Measurements from ENCODE around the gene CTSO. TPM values are rescaled to one million over a fixed set of nuclear protein-coding genes. Genes with fewer than 3 reads are reported as not detected.

Gene CTSO
- total and polyA plus RNA-seq, 4 donors: 20.7 to 36.7 (median 24.5) TPM

DNA sequence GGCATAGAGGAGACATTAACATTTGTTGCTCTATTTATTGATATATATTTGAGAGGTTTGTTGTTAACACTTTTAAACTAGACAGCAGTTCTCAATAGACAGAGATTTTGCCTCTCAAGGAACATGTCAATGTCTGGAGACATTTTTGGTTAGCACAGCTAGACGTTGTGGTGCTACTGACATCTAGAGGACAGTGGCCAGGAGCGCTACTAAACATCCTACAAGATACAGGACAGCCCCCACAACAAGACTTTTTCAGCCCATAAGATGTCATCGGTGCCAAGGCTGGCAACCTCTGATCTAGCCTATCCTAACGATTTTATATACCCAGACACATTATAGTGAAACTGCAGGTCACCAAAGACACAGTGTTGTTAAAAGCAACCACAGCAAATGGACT, 18.4 kb upstream of the CTSO start:
- DNase-seq (ENCODE audit: low spot score): no peak
- peaks cover 0 to 3% (median 0%) of the 10 kb centered on the region in 4 donors for H3K27me3 ChIP-seq (ENCODE audit: control insufficient read depth in 4 of 4, insufficient read depth in 4 of 4, low read length in 3 of 4)
- TF ChIP-seq RAD21 (IDR thresholded peaks at IDR 0.05) (peak; percentile 61 to 70), GABPA (IDR thresholded peaks at IDR 0.05 in 1 of 2, conservative IDR thresholded peaks at IDR 0.05 in 1 of 2) (no peak), YY1 (IDR thresholded peaks at IDR 0.05) (no peak)
- TF ChIP-seq, protein P1, sequence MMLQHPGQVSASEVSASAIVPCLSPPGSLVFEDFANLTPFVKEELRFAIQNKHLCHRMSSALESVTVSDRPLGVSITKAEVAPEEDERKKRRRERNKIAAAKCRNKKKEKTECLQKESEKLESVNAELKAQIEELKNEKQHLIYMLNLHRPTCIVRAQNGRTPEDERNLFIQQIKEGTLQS (IDR thresholded peaks at IDR 0.05): no peak
- TF ChIP-seq, protein P2, sequence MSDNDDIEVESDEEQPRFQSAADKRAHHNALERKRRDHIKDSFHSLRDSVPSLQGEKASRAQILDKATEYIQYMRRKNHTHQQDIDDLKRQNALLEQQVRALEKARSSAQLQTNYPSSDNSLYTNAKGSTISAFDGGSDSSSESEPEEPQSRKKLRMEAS (IDR thresholded peaks at IDR 0.05): no peak
- TF ChIP-seq, protein P3, sequence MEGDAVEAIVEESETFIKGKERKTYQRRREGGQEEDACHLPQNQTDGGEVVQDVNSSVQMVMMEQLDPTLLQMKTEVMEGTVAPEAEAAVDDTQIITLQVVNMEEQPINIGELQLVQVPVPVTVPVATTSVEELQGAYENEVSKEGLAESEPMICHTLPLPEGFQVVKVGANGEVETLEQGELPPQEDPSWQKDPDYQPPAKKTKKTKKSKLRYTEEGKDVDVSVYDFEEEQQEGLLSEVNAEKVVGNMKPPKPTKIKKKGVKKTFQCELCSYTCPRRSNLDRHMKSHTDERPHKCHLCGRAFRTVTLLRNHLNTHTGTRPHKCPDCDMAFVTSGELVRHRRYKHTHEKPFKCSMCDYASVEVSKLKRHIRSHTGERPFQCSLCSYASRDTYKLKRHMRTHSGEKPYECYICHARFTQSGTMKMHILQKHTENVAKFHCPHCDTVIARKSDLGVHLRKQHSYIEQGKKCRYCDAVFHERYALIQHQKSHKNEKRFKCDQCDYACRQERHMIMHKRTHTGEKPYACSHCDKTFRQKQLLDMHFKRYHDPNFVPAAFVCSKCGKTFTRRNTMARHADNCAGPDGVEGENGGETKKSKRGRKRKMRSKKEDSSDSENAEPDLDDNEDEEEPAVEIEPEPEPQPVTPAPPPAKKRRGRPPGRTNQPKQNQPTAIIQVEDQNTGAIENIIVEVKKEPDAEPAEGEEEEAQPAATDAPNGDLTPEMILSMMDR (IDR thresholded peaks at IDR 0.05; ENCODE audit: low read depth, low read length, missing input control): peak; percentile 21
- H3K9ac ChIP-seq (ENCODE audit: low read depth in 1 of 2, low read length in 2 of 2): no peak overlapping the region
- H3K4me1 ChIP-seq (ENCODE audit: control insufficient read depth in 4 of 4, insufficient read depth in 4 of 4, low read length in 3 of 4): no peaks in the 10 kb centered on the region
- H3K9me3 ChIP-seq (ENCODE audit: control insufficient read depth in 4 of 4, low read length in 3 of 4): peaks cover 0 to 2% (median 0%) of the 10 kb centered on the region in 4 donors
- no peak overlapping the region for H3K27ac ChIP-seq (ENCODE audit: low read depth in 1 of 2, low read length in 2 of 2)
- WGBS: 29% methylated on average over 4 of the region's 4 CpGs
- H3K4me3 ChIP-seq (ENCODE audit: low read depth in 1 of 3, low read length in 3 of 3): no peak overlapping the region
- no peaks in the 10 kb centered on the region for H3K36me3 ChIP-seq (ENCODE audit: control insufficient read depth in 4 of 4, insufficient read depth in 3 of 4, low read depth in 1 of 4, low read length in 3 of 4)

DNA sequence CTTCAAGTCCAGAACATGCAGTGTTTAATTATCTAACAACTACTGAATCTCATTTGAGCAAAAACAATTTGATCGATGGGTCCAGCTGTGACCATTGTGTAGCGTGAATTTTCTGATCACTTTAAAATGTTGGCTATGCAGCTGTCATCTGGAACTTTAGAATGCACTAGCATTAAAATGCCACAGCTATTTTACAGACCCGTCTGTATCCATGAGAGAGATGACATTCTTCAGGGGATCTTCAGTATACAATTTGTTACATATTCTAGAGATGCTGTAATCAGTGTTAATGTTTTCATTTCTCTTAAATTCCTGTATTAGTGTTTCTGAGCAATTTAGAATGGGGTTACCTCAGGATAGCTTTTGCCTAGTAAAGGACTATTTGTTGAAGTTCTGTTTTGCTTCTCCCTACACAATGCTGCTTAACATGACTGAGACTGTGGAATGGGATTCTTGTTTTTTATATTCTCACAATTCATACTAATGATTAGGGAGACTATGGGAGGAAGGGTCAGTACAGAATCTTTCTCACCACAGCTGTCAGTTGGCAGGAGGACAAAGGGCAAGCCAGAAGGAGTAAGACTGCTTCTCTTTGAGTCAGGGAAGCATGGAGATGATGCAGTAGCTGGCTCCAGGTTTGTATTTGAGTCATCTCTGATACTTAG, 13.2 kb upstream of the CTSO start:
- no peak overlapping the region for H3K4me3 ChIP-seq (ENCODE audit: low read depth in 1 of 3, low read length in 3 of 3)
- no peaks in the 10 kb centered on the region for H3K27me3 ChIP-seq (ENCODE audit: control insufficient read depth in 4 of 4, insufficient read depth in 4 of 4, low read length in 3 of 4)
- 83% methylated on average over 3 of the region's 3 CpGs for WGBS
- H3K27ac ChIP-seq (ENCODE audit: low read depth in 1 of 2, low read length in 2 of 2): no peak overlapping the region
- no peaks in the 10 kb centered on the region for H3K4me1 ChIP-seq (ENCODE audit: control insufficient read depth in 4 of 4, insufficient read depth in 4 of 4, low read length in 3 of 4)
- H3K9me3 ChIP-seq (ENCODE audit: control insufficient read depth in 4 of 4, low read length in 3 of 4): peaks cover 0 to 2% (median 0%) of the 10 kb centered on the region in 4 donors
- TF ChIP-seq FOXA1 (IDR thresholded peaks at IDR 0.05): no peak
- TF ChIP-seq, protein P1 (IDR thresholded peaks at IDR 0.05): no peak
- no peak for TF ChIP-seq GABPA (IDR thresholded peaks at IDR 0.05 in 1 of 2, conservative IDR thresholded peaks at IDR 0.05 in 1 of 2)
- TF ChIP-seq, protein P4, sequence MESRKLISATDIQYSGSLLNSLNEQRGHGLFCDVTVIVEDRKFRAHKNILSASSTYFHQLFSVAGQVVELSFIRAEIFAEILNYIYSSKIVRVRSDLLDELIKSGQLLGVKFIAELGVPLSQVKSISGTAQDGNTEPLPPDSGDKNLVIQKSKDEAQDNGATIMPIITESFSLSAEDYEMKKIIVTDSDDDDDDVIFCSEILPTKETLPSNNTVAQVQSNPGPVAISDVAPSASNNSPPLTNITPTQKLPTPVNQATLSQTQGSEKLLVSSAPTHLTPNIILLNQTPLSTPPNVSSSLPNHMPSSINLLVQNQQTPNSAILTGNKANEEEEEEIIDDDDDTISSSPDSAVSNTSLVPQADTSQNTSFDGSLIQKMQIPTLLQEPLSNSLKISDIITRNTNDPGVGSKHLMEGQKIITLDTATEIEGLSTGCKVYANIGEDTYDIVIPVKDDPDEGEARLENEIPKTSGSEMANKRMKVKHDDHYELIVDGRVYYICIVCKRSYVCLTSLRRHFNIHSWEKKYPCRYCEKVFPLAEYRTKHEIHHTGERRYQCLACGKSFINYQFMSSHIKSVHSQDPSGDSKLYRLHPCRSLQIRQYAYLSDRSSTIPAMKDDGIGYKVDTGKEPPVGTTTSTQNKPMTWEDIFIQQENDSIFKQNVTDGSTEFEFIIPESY (IDR thresholded peaks at IDR 0.05): no peak
- no peak for TF ChIP-seq FOXA2 (IDR thresholded peaks at IDR 0.05)
- no peak for TF ChIP-seq NR2F2 (IDR thresholded peaks at IDR 0.05)
- TF ChIP-seq, protein P2 (IDR thresholded peaks at IDR 0.05): no peak
- TF ChIP-seq TAF1 (conservative IDR thresholded peaks at IDR 0.05): no peak
- no peak for TF ChIP-seq HNF4A (conservative IDR thresholded peaks at IDR 0.05)
- TF ChIP-seq YY1 (IDR thresholded peaks at IDR 0.05): no peak
- TF ChIP-seq, protein P3 (IDR thresholded peaks at IDR 0.05; ENCODE audit: low read depth, low read length, missing input control): no peak
- no peak for TF ChIP-seq RXRA (IDR thresholded peaks at IDR 0.05)
- no peak for TF ChIP-seq SP1 (IDR thresholded peaks at IDR 0.05)
- no peak for TF ChIP-seq EGR1 (IDR thresholded peaks at IDR 0.05; ENCODE audit: low read depth in 2 of 2)
- TF ChIP-seq, protein P5, sequence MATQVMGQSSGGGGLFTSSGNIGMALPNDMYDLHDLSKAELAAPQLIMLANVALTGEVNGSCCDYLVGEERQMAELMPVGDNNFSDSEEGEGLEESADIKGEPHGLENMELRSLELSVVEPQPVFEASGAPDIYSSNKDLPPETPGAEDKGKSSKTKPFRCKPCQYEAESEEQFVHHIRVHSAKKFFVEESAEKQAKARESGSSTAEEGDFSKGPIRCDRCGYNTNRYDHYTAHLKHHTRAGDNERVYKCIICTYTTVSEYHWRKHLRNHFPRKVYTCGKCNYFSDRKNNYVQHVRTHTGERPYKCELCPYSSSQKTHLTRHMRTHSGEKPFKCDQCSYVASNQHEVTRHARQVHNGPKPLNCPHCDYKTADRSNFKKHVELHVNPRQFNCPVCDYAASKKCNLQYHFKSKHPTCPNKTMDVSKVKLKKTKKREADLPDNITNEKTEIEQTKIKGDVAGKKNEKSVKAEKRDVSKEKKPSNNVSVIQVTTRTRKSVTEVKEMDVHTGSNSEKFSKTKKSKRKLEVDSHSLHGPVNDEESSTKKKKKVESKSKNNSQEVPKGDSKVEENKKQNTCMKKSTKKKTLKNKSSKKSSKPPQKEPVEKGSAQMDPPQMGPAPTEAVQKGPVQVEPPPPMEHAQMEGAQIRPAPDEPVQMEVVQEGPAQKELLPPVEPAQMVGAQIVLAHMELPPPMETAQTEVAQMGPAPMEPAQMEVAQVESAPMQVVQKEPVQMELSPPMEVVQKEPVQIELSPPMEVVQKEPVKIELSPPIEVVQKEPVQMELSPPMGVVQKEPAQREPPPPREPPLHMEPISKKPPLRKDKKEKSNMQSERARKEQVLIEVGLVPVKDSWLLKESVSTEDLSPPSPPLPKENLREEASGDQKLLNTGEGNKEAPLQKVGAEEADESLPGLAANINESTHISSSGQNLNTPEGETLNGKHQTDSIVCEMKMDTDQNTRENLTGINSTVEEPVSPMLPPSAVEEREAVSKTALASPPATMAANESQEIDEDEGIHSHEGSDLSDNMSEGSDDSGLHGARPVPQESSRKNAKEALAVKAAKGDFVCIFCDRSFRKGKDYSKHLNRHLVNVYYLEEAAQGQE (IDR thresholded peaks at IDR 0.05): no peak
- no peak for TF ChIP-seq HNF4G (IDR thresholded peaks at IDR 0.05)
- no peak for TF ChIP-seq JUND (IDR thresholded peaks at IDR 0.05)
- TF ChIP-seq RAD21 (IDR thresholded peaks at IDR 0.05): no peak
- DNase-seq (ENCODE audit: low spot score): no peak
- no peak overlapping the region for H3K9ac ChIP-seq (ENCODE audit: low read depth in 1 of 2, low read length in 2 of 2)
- H3K36me3 ChIP-seq (ENCODE audit: control insufficient read depth in 4 of 4, insufficient read depth in 3 of 4, low read depth in 1 of 4, low read length in 3 of 4): no peaks in the 10 kb centered on the region
